ENCODE results near the gene DNAJC3. TPM values are rescaled to one million over a fixed set of nuclear protein-coding genes. Genes with fewer than 3 reads are reported as not detected.

Gene DNAJC3
- total RNA-seq, 1 experiment from 2014 or later: 21.2 TPM

- no peak overlapping the region for H3K4me2 ChIP-seq (ENCODE audit: insufficient read depth, insufficient read length, low read length)
- no peak overlapping the region for H2AFZ ChIP-seq (ENCODE audit: low read length)
- no peak overlapping the region for H2AK5ac ChIP-seq (ENCODE audit: insufficient read length, low read length)
- no peak overlapping the region for H2BK5ac ChIP-seq (ENCODE audit: insufficient read length, low read length)
- H4K5ac ChIP-seq (ENCODE audit: insufficient read length, low read depth, low read length): no peak overlapping the region
- H3K18ac ChIP-seq (ENCODE audit: insufficient read length, low read depth, low read length): no peak overlapping the region
- TF ChIP-seq CTCF (conservative IDR thresholded peaks at IDR 0.05): no peak
- no peak overlapping the region for H2BK20ac ChIP-seq (ENCODE audit: low read depth, low read length, poor library complexity, severe bottlenecking)
- Mint-ChIP-seq H3K36me3 (ENCODE audit: insufficient read depth in 1 of 3, low read depth in 3 of 3) (peaks cover 0 to 2% (median 0%) of the 10 kb centered on the region in 3 experiments; a peak in 1 of 7 replicates), H3K4me1 (peaks cover 6 to 7% of the 10 kb centered on the region in 2 experiments; a peak in 3 of 4 replicates), H3K4me3 (no peak overlapping the region), H3K27me3 (ENCODE audit: low read depth) (no peaks in the 10 kb centered on the region), H3K9me3 (no peaks in the 10 kb centered on the region), H3K27ac (no peak overlapping the region)
- H4K91ac ChIP-seq (ENCODE audit: insufficient read length, low read depth, low read length): no peak overlapping the region
- H4K20me1 ChIP-seq (ENCODE audit: control insufficient read depth, insufficient read depth, insufficient read length): no peaks in the 10 kb centered on the region
- H3K79me1 ChIP-seq (ENCODE audit: insufficient read depth, low read depth, low read length, poor library complexity, severe bottlenecking): no peaks in the 10 kb centered on the region
- no peaks in the 10 kb centered on the region for H3K4me1 ChIP-seq (ENCODE audit: insufficient read depth, low read length)
- H3K23me2 ChIP-seq (ENCODE audit: insufficient read length, low read depth, low read length, poor library complexity, severe bottlenecking): no peaks in the 10 kb centered on the region
- H2BK12ac ChIP-seq (ENCODE audit: insufficient read length, low read depth, low read length): no peak overlapping the region
- no peak overlapping the region for H3K27ac ChIP-seq (ENCODE audit: insufficient read length, low read depth, low read length)
- no peak overlapping the region for H2BK15ac ChIP-seq (ENCODE audit: low read depth, low read length)
- WGBS (ENCODE audit: extremely low coverage, insufficient read length, low lambda C conversion rate): no CpG with 5 or more reads among the region's 2 CpGs
- H3K79me2 ChIP-seq (ENCODE audit: insufficient read depth, low read length): no peaks in the 10 kb centered on the region
- no peak overlapping the region for H3K56ac ChIP-seq (ENCODE audit: insufficient read length, low read depth, low read length)
- no peak overlapping the region for H3K9ac ChIP-seq (ENCODE audit: extremely low read depth, insufficient read length, low read length)
- no peak overlapping the region for H4K8ac ChIP-seq (replicated peaks; ENCODE audit: insufficient read length, low read depth, low read length)
- H3K23ac ChIP-seq (ENCODE audit: insufficient read length, low read depth, low read length): no peak overlapping the region
- no peak overlapping the region for H2BK120ac ChIP-seq (ENCODE audit: low read depth, low read length, poor library complexity, severe bottlenecking)
- H3K4ac ChIP-seq (ENCODE audit: low read depth, low read length): no peak overlapping the region
- no peaks in the 10 kb centered on the region for H3K27me3 ChIP-seq (ENCODE audit: insufficient read depth, low read length)
- H3T11ph ChIP-seq (ENCODE audit: low read length): no peak overlapping the region
- H3K14ac ChIP-seq (ENCODE audit: insufficient read depth, low read length): no peak overlapping the region
- no peaks in the 10 kb centered on the region for H3K9me3 ChIP-seq (ENCODE audit: control insufficient read depth, low read depth, low read length)
- DNase-seq: no peak
These were observed 75.7 kb downstream of the DNAJC3 start for GRCh38 chr13:95752677-95753076.

Measured in H9 (cell line).